IMR-90 (cell line): Measurements from ENCODE around the gene CST3. TPM values are rescaled to one million over a fixed set of nuclear protein-coding genes. Genes with fewer than 3 reads are reported as not detected.

ENCODE experiments used
- ATAC-seq: fragments of 200-7000 bp; cut with Tn5 transposase; 2 replicates; pipeline ENCODE4 v1.9.1; 2020; ENCODE audit warnings: low read depth, mild to moderate bottlenecking, moderate library complexity
- BruUV-seq: library from RNA; stranded (reverse); fragments of 400-500 nt; replicated peaks from 2 replicates; lab custom pipeline; 2021; lab: Mats Ljungman, UMichigan
- CTCF ChIA-PET: fragments of 300-600 bp; formaldehyde crosslinking; extraction: SDS; loops from one replicate; lab custom pipeline; 2021; ENCODE audit warnings: antibody characterized with exemption; lab: Yijun Ruan, JAX
- POLR2A ChIA-PET: fragments of 300-600 bp; sonication (Branson Sonifier 250); formaldehyde crosslinking; loops from one replicate; lab custom pipeline; 2022; ENCODE audit warnings: antibody characterized with exemption; ENCODE audit not compliant: unreplicated experiment; lab: Charles Lee
- DNase-seq: peaks from one replicate; pipeline ENCODE4 v3.0.0; 2013
- H2AFZ ChIP-seq: replicated peaks from 2 replicates; pipeline ENCODE3; 2013; ENCODE audit warnings: low read length, mild to moderate bottlenecking; ENCODE audit not compliant: poor library complexity
- H2AK5ac ChIP-seq: 2 replicates; pipeline ENCODE4 v1.6.1; 2013; ENCODE audit warnings: low read depth, low read length, inconsistent platforms
- H2AK9ac ChIP-seq: replicated peaks from 2 replicates; pipeline ENCODE3; 2013; ENCODE audit warnings: mild to moderate bottlenecking, low read depth, low read length, moderate library complexity; ENCODE audit not compliant: poor library complexity
- H2BK120ac ChIP-seq: 2 replicates; pipeline ENCODE4 v1.6.1; 2013; ENCODE audit warnings: low read depth, low read length, inconsistent platforms
- H2BK15ac ChIP-seq: 3 replicates; pipeline ENCODE4 v1.6.1; 2013; ENCODE audit warnings: low read depth, low read length, inconsistent platforms
- H2BK20ac ChIP-seq: 2 replicates; pipeline ENCODE4 v1.6.1; 2013; ENCODE audit warnings: low read depth, mild to moderate bottlenecking, inconsistent platforms, low read length, moderate library complexity
- H2BK5ac ChIP-seq: 2 replicates; pipeline ENCODE4 v1.6.1; 2013; ENCODE audit warnings: mild to moderate bottlenecking, low read depth, low read length, inconsistent platforms; ENCODE audit not compliant: poor library complexity, severe bottlenecking
- H3K14ac ChIP-seq: replicated peaks from 2 replicates; pipeline ENCODE4 v1.6.1; 2013; ENCODE audit warnings: low read depth, low read length, inconsistent platforms
- H3K18ac ChIP-seq: 2 replicates; pipeline ENCODE4 v1.6.1; 2013; ENCODE audit warnings: low read depth, low read length, control low read depth
- H3K23ac ChIP-seq: 2 replicates; pipeline ENCODE4 v1.6.1; 2013; ENCODE audit warnings: low read depth, low read length, inconsistent platforms
- H3K27ac ChIP-seq: 2 replicates; pipeline ENCODE4 v1.5.1; 2013; ENCODE audit warnings: mild to moderate bottlenecking, control low read depth, low read length; ENCODE audit not compliant: insufficient read depth
- H3K27me3 ChIP-seq: 2 replicates; pipeline ENCODE4 v1.6.1; 2013; ENCODE audit warnings: low read length; ENCODE audit not compliant: control insufficient read depth, insufficient read depth
- H3K36me3 ChIP-seq: 2 replicates; pipeline ENCODE4 v1.6.1; 2013; ENCODE audit warnings: low read length, mixed read lengths; ENCODE audit not compliant: control insufficient read depth, insufficient read depth
- H3K4ac ChIP-seq: 2 replicates; pipeline ENCODE4 v1.6.1; 2013; ENCODE audit warnings: low read depth, low read length, inconsistent platforms
- H3K4me1 ChIP-seq: 2 replicates; pipeline ENCODE4 v1.6.1; 2013; ENCODE audit warnings: low read length, mixed read lengths; ENCODE audit not compliant: control insufficient read depth, insufficient read depth
- H3K4me2 ChIP-seq: 2 replicates; pipeline ENCODE4 v1.6.1; 2013; ENCODE audit warnings: low read depth, mild to moderate bottlenecking, control low read depth, low read length, moderate library complexity
- H3K4me3 ChIP-seq: 2 replicates; pipeline ENCODE4 v1.5.1; 2013; ENCODE audit warnings: low read depth, mild to moderate bottlenecking, control low read depth, low read length, moderate library complexity; ENCODE audit not compliant: insufficient read depth
- H3K56ac ChIP-seq: 2 replicates; pipeline ENCODE4 v1.6.1; 2013; ENCODE audit warnings: low read length, inconsistent platforms; ENCODE audit not compliant: insufficient read depth; ENCODE audit errors: extremely low read depth
- H3K79me1 ChIP-seq, 2 experiments: 2 replicates each; pipeline ENCODE4 v1.6.1; 2013; ENCODE audit warnings: low read length in 2 of 2, inconsistent platforms in 1 of 2, low read depth in 1 of 2
- H3K9ac ChIP-seq: 2 replicates; pipeline ENCODE4 v1.6.1; 2013; ENCODE audit warnings: low read depth, low read length, control low read depth
- H3K9me1 ChIP-seq: 2 replicates; pipeline ENCODE4 v1.6.1; 2013; ENCODE audit warnings: low read length, inconsistent platforms; ENCODE audit not compliant: insufficient read depth
- H3K9me3 ChIP-seq: 2 replicates; pipeline ENCODE4 v1.6.1; 2013; ENCODE audit warnings: low read length; ENCODE audit not compliant: control insufficient read depth, insufficient read depth
- H4K20me1 ChIP-seq: 2 replicates; pipeline ENCODE4 v1.6.1; 2013; ENCODE audit warnings: low read length, inconsistent platforms; ENCODE audit not compliant: insufficient read depth
- H4K5ac ChIP-seq: 2 replicates; pipeline ENCODE4 v1.6.1; 2013; ENCODE audit warnings: mild to moderate bottlenecking, low read depth, low read length, control low read depth
- H4K8ac ChIP-seq, 2 experiments: 2 replicates each; pipeline ENCODE4 v1.6.1; 2013; ENCODE audit warnings: low read depth in 2 of 2, low read length in 2 of 2, control low read depth in 1 of 2, inconsistent platforms in 1 of 2
- H4K91ac ChIP-seq: 2 replicates; pipeline ENCODE4 v1.6.1; 2013; ENCODE audit warnings: low read depth, low read length, inconsistent platforms; ENCODE audit not compliant: insufficient read depth
- BHLHE40 ChIP-seq: fragments of 150-350 bp; IDR thresholded peaks from 2 replicates; pipeline ENCODE4 v1.6.1; 2016; ENCODE audit warnings: mild to moderate bottlenecking, low read depth, low read length
- CHD1 ChIP-seq: IDR thresholded peaks from 2 replicates; pipeline ENCODE4 v1.6.1; 2012; ENCODE audit warnings: low read depth, low read length, improper control_type of control experiment
- CTCF ChIP-seq: conservative IDR thresholded peaks from 2 replicates; pipeline ENCODE4 v1.5.1; 2012; ENCODE audit warnings: mild to moderate bottlenecking, low read depth, low read length, improper control_type of control experiment
- ELK1 ChIP-seq: fragments of 150-350 bp; IDR thresholded peaks from 2 replicates; pipeline ENCODE4 v1.6.1; 2016; ENCODE audit warnings: low read depth, mild to moderate bottlenecking, low read length, moderate library complexity, borderline replicate concordance
- FOS ChIP-seq: fragments of 150-350 bp; IDR thresholded peaks from 2 replicates; pipeline ENCODE4 v1.6.1; 2016; ENCODE audit warnings: low read depth, low read length
- MAFK ChIP-seq: IDR thresholded peaks from 2 replicates; pipeline ENCODE4 v1.6.1; 2012; ENCODE audit warnings: low read depth, low read length, improper control_type of control experiment
- MAZ ChIP-seq: IDR thresholded peaks from 2 replicates; pipeline ENCODE4 v1.6.1; 2012; ENCODE audit warnings: low read depth, mild to moderate bottlenecking, low read length, improper control_type of control experiment, moderate library complexity, borderline replicate concordance
- MXI1 ChIP-seq: IDR thresholded peaks from 2 replicates; pipeline ENCODE4 v1.6.1; 2012; ENCODE audit warnings: low read depth, mild to moderate bottlenecking, low read length, moderate library complexity, borderline replicate concordance
- NFE2L2 ChIP-seq: fragments of 150-350 bp; IDR thresholded peaks from 2 replicates; pipeline ENCODE4 v1.6.1; 2016; ENCODE audit warnings: low read depth, mild to moderate bottlenecking, low read length
- POLR2A ChIP-seq: IDR thresholded peaks from 2 replicates; pipeline ENCODE4 v1.6.1; 2012; ENCODE audit warnings: mild to moderate bottlenecking, low read depth, low read length
- RAD21 ChIP-seq: IDR thresholded peaks from 2 replicates; pipeline ENCODE4 v1.6.1; 2012; ENCODE audit warnings: low read length, improper control_type of control experiment
- RCOR1 ChIP-seq: IDR thresholded peaks from 2 replicates; pipeline ENCODE4 v1.6.1; 2012; ENCODE audit warnings: mild to moderate bottlenecking, low read length, improper control_type of control experiment; ENCODE audit not compliant: insufficient replicate concordance
- RFX5 ChIP-seq: IDR thresholded peaks from 2 replicates; pipeline ENCODE4 v1.8.0; 2012; ENCODE audit warnings: low read depth, mild to moderate bottlenecking, low read length, moderate library complexity
- SMC3 ChIP-seq: fragments of 150-350 bp; IDR thresholded peaks from 2 replicates; pipeline ENCODE4 v1.6.1; 2016; ENCODE audit warnings: low read depth, mild to moderate bottlenecking, antibody characterized with exemption, low read length, moderate library complexity
- USF2 ChIP-seq: fragments of 150-350 bp; IDR thresholded peaks from 2 replicates; pipeline ENCODE4 v1.6.1; 2017; ENCODE audit warnings: mild to moderate bottlenecking, antibody characterized with exemption, low read length, low read depth
- WGBS, 2 experiments: methylation state at CpG; one replicate each; pipeline versions ENCODE4 v1.1.5 to v1.1.7; 2013; ENCODE audit warnings: missing lambda C conversion rate in 2 of 2; ENCODE audit not compliant: insufficient read length in 1 of 2; ENCODE audit errors: extremely low coverage in 2 of 2; 5-methylcytosine and 5-hydroxymethylcytosine counted together
- dilution Hi-C: fragments of 300-500 bp; cut with HindIII; formaldehyde crosslinking; loops from one replicate; pipeline ENCODE4 v1.14.3; 2018; ENCODE audit warnings: low sequenced_read_pairs; ENCODE audit not compliant: unreplicated experiment
- in situ Hi-C: fragments of 300-500 bp; cut with MboI; formaldehyde crosslinking; loops from 3 replicates; pipeline ENCODE4 v1.14.3; 2019; ENCODE audit warnings: low sequenced_read_pairs, inconsistent platforms, mixed read lengths
- intact Hi-C: fragments of 100-400 bp; cut with micrococcal nuclease; formaldehyde crosslinking; loops from 2 replicates; pipeline ENCODE4 v1.10.0; 2022
- polyA plus RNA-seq, 3 experiments: library from polyadenylated mRNA; depleted of rRNA; stranded (reverse); fragments of >200 nt; gene quantifications; 2 replicates each; pipeline ENCODE4 v1.2.3, GENCODE V29; 2012; ENCODE audit warnings: low replicate concordance in 1 of 3
- total RNA-seq: library from RNA; depleted of rRNA; stranded (reverse); fragments of >200 nt; gene quantifications from 2 replicates; pipeline ENCODE4 v1.2.3, GENCODE V29; 2012

Gene CST3
- total and polyA plus RNA-seq, 2 of the 4 experiments (the other 2 are of a cell fraction) = 26.0 to 471 TPM

- no peak overlapping the region for H2AK9ac ChIP-seq
- CTCF ChIA-PET = no interaction called here
- H3K36me3 ChIP-seq = no peaks in the 10 kb centered on the region
- DNase-seq = no peak
- no peaks in the 10 kb centered on the region for H4K20me1 ChIP-seq
- no peaks in the 10 kb centered on the region for H3K9me3 ChIP-seq
- no peaks in the 10 kb centered on the region for H3K9me1 ChIP-seq
- in situ Hi-C loops = no loop called here
- no peak overlapping the region for H3K23ac ChIP-seq
- dilution Hi-C loops = no loop called here
- POLR2A ChIA-PET = no interaction called here
- no peaks in the 10 kb centered on the region; the same call in none of the 2 replicates for H3K27me3 ChIP-seq
- no peak overlapping the region for H2AK5ac ChIP-seq
- TF ChIP-seq SMC3 = no peak
- no peak for TF ChIP-seq RAD21
- TF ChIP-seq FOS = no peak
- TF ChIP-seq BHLHE40 = no peak
- TF ChIP-seq NFE2L2 = no peak
- no peak for TF ChIP-seq MAZ
- TF ChIP-seq MXI1 = no peak
- no peak for TF ChIP-seq ELK1
- TF ChIP-seq POLR2A = no peak
- TF ChIP-seq MAFK = no peak
- TF ChIP-seq RFX5 = no peak
- no peak for TF ChIP-seq CTCF
- no peak for TF ChIP-seq RCOR1
- no peak for TF ChIP-seq USF2
- TF ChIP-seq CHD1 = no peak
- no peak overlapping the region for H3K18ac ChIP-seq
- no peaks in the 10 kb centered on the region for H3K79me1 ChIP-seq
- H3K4me2 ChIP-seq = no peak overlapping the region
- H4K5ac ChIP-seq = no peak overlapping the region
- H3K56ac ChIP-seq = no peak overlapping the region
- H3K4ac ChIP-seq = no peak overlapping the region
- no peak overlapping the region for H2BK20ac ChIP-seq
- H3K4me1 ChIP-seq = no peaks in the 10 kb centered on the region
- ATAC-seq = no peak
- no peak overlapping the region for H2BK5ac ChIP-seq
- no peak overlapping the region for H4K8ac ChIP-seq
- H2BK15ac ChIP-seq = no peak overlapping the region
- H3K27ac ChIP-seq = no peak overlapping the region
- intact Hi-C loops = no loop called here
- H3K14ac ChIP-seq = no peak overlapping the region
- H4K91ac ChIP-seq = no peak overlapping the region
- no CpG with 5 or more reads among the region's 1 CpG for WGBS, 2 experiments
- no peak overlapping the region for H2BK120ac ChIP-seq
- no TSS peak for BruUV-seq
- no peak overlapping the region for H3K9ac ChIP-seq
- H2AFZ ChIP-seq = no peak overlapping the region
- H3K4me3 ChIP-seq = no peak overlapping the region
Observed at GRCh38 chr20:23595941-23596340, 41.8 kb downstream of the CST3 start.
